Endometrium (tissue), 2 donors: ENCODE data around the gene SMAD2.

Source experiments
- FAIRE-seq: peaks from 2 replicates; lab custom pipeline; 2012; peaks lifted over from hg19 to GRCh38; lab: Jason Lieb, UNC
- donor health status: control.
- donor health status: control.

Gene SMAD2

GRCh38 chr18:47931718-47932103, 1.3 kb upstream of the SMAD2 start:
- no peak for FAIRE-seq

- FAIRE-seq: no peak
Observed at GRCh38 chr18:47930931-47931717, 665 bp upstream of the SMAD2 start.

GRCh38 chr18:47929681-47930198, 719 bp downstream of the SMAD2 start:
- no peak for FAIRE-seq

- FAIRE-seq: no peak
Observed at GRCh38 chr18:47928466-47928865, 2.0 kb downstream of the SMAD2 start.

- FAIRE-seq: no peak
Observed at GRCh38 chr18:47926101-47926850, 4.2 kb downstream of the SMAD2 start.

GRCh38 chr18:47919916-47920315, 10.5 kb downstream of the SMAD2 start:
- no peak for FAIRE-seq

GRCh38 chr18:47917923-47918610, 12.4 kb downstream of the SMAD2 start:
- no peak for FAIRE-seq

- FAIRE-seq: no peak
Observed at GRCh38 chr18:47915930-47916329, 14.5 kb downstream of the SMAD2 start.

GRCh38 chr18:47915229-47915628, 15.2 kb downstream of the SMAD2 start:
- FAIRE-seq: no peak

- no peak for FAIRE-seq
Observed at GRCh38 chr18:47912794-47913585, 17.5 kb downstream of the SMAD2 start.

GRCh38 chr18:47912343-47912742, 18.1 kb downstream of the SMAD2 start:
- FAIRE-seq: no peak

GRCh38 chr18:47911877-47912276, 18.6 kb downstream of the SMAD2 start:
- no peak for FAIRE-seq

- FAIRE-seq: no peak
Observed at GRCh38 chr18:47909484-47909883, 21.0 kb downstream of the SMAD2 start.

GRCh38 chr18:47908592-47908991, 21.9 kb downstream of the SMAD2 start:
- no peak for FAIRE-seq

- FAIRE-seq: no peak
Observed at GRCh38 chr18:47906408-47906807, 24.1 kb downstream of the SMAD2 start.

GRCh38 chr18:47903809-47904208, 26.6 kb downstream of the SMAD2 start:
- FAIRE-seq: no peak

- no peak for FAIRE-seq
Observed at GRCh38 chr18:47901624-47902362, 28.7 kb downstream of the SMAD2 start.

GRCh38 chr18:47899107-47899840, 31.2 kb downstream of the SMAD2 start:
- FAIRE-seq: no peak

GRCh38 chr18:47898696-47899095, 31.8 kb downstream of the SMAD2 start:
- FAIRE-seq: no peak

- FAIRE-seq: no peak
Observed at GRCh38 chr18:47898055-47898454, 32.4 kb downstream of the SMAD2 start.
